H9 (cell line): ENCODE measurements around the gene TTC17. TPM values are rescaled to one million over a fixed set of nuclear protein-coding genes. Genes with fewer than 3 reads are reported as not detected.

Source experiments
- DNase-seq: peaks from one replicate; pipeline ENCODE4 v3.0.0-alpha.2; 2017
- H2AFZ ChIP-seq: one replicate; pipeline ENCODE4 v1.6.1; 2013; ENCODE audit warnings: mild to moderate bottlenecking, low read length, control low read depth, moderate library complexity
- H2AK5ac ChIP-seq: 2 replicates; pipeline ENCODE4 v1.6.1; 2013; ENCODE audit warnings: low read length, control low read depth, mixed read lengths; ENCODE audit not compliant: insufficient read length
- H2BK120ac ChIP-seq: one replicate; pipeline ENCODE4 v1.6.1; 2013; ENCODE audit warnings: low read depth, mild to moderate bottlenecking, low read length, control low read depth, inconsistent platforms; ENCODE audit not compliant: poor library complexity, severe bottlenecking
- H2BK12ac ChIP-seq: 2 replicates; pipeline ENCODE4 v1.6.1; 2013; ENCODE audit warnings: low read length, control low read depth, mixed read lengths, low read depth; ENCODE audit not compliant: insufficient read length
- H2BK15ac ChIP-seq: 2 replicates; pipeline ENCODE4 v1.6.1; 2013; ENCODE audit warnings: low read depth, low read length, control low read depth
- H2BK20ac ChIP-seq: one replicate; pipeline ENCODE4 v1.6.1; 2013; ENCODE audit warnings: low read depth, mild to moderate bottlenecking, low read length, control low read depth, inconsistent platforms; ENCODE audit not compliant: poor library complexity, severe bottlenecking
- H2BK5ac ChIP-seq: 2 replicates; pipeline ENCODE4 v1.6.1; 2013; ENCODE audit warnings: low read length, control low read depth, mixed read lengths; ENCODE audit not compliant: insufficient read length
- H3K14ac ChIP-seq: 2 replicates; pipeline ENCODE4 v1.6.1; 2013; ENCODE audit warnings: low read length, control low read depth; ENCODE audit not compliant: insufficient read depth
- H3K18ac ChIP-seq: 2 replicates; pipeline ENCODE4 v1.6.1; 2013; ENCODE audit warnings: low read depth, mild to moderate bottlenecking, mixed read lengths, low read length, control low read depth; ENCODE audit not compliant: insufficient read length
- H3K23ac ChIP-seq: 2 replicates; pipeline ENCODE4 v1.6.1; 2013; ENCODE audit warnings: low read length, control low read depth, mixed read lengths, low read depth; ENCODE audit not compliant: insufficient read length
- H3K23me2 ChIP-seq: 2 replicates; pipeline ENCODE4 v1.6.1; 2013; ENCODE audit warnings: low read depth, mild to moderate bottlenecking, mixed read lengths, low read length, control low read depth; ENCODE audit not compliant: insufficient read length, poor library complexity, severe bottlenecking
- H3K27ac ChIP-seq: 2 replicates; pipeline ENCODE4 v1.5.1; 2013; ENCODE audit warnings: low read length, control low read depth, mixed read lengths, low read depth; ENCODE audit not compliant: insufficient read length
- H3K27me3 ChIP-seq: 2 replicates; pipeline ENCODE4 v1.6.1; 2013; ENCODE audit warnings: low read length, control low read depth, inconsistent platforms; ENCODE audit not compliant: insufficient read depth
- H3K4ac ChIP-seq: 2 replicates; pipeline ENCODE4 v1.6.1; 2013; ENCODE audit warnings: low read depth, mild to moderate bottlenecking, control low read depth, inconsistent platforms, low read length, moderate library complexity
- H3K4me1 ChIP-seq: 2 replicates; pipeline ENCODE4 v1.6.1; 2013; ENCODE audit warnings: low read length, control low read depth, inconsistent platforms; ENCODE audit not compliant: insufficient read depth
- H3K4me2 ChIP-seq: 2 replicates; pipeline ENCODE4 v1.6.1; 2013; ENCODE audit warnings: low read length, control low read depth, mixed read lengths; ENCODE audit not compliant: insufficient read length, insufficient read depth
- H3K56ac ChIP-seq: 2 replicates; pipeline ENCODE4 v1.6.1; 2013; ENCODE audit warnings: low read depth, mild to moderate bottlenecking, mixed read lengths, low read length, control low read depth; ENCODE audit not compliant: insufficient read length
- H3K79me1 ChIP-seq: 2 replicates; pipeline ENCODE4 v1.6.1; 2013; ENCODE audit warnings: low read depth, mild to moderate bottlenecking, moderate library complexity, low read length, control low read depth, inconsistent platforms; ENCODE audit not compliant: insufficient read depth, poor library complexity, severe bottlenecking
- H3K79me2 ChIP-seq: 2 replicates; pipeline ENCODE4 v1.6.1; 2013; ENCODE audit warnings: low read length, control low read depth, inconsistent platforms; ENCODE audit not compliant: insufficient read depth
- H3K9ac ChIP-seq: 2 replicates; pipeline ENCODE4 v1.6.1; 2013; ENCODE audit warnings: low read length, control low read depth, mixed read lengths; ENCODE audit not compliant: insufficient read length; ENCODE audit errors: extremely low read depth
- H3K9me3 ChIP-seq: one replicate; pipeline ENCODE4 v1.6.1; 2013; ENCODE audit warnings: low read depth, low read length, inconsistent platforms; ENCODE audit not compliant: control insufficient read depth
- H3T11ph ChIP-seq: one replicate; pipeline ENCODE4 v1.6.1; 2013; ENCODE audit warnings: mild to moderate bottlenecking, low read length, control low read depth, inconsistent platforms
- H4K20me1 ChIP-seq: one replicate; pipeline ENCODE4 v1.6.1; 2013; ENCODE audit not compliant: control insufficient read depth, insufficient read length, insufficient read depth
- H4K5ac ChIP-seq: 2 replicates; pipeline ENCODE4 v1.6.1; 2013; ENCODE audit warnings: low read depth, mild to moderate bottlenecking, mixed read lengths, low read length, control low read depth; ENCODE audit not compliant: insufficient read length
- H4K8ac ChIP-seq: replicated peaks from 2 replicates; pipeline ENCODE4 v1.6.1; 2013; ENCODE audit warnings: low read length, control low read depth, mixed read lengths, low read depth; ENCODE audit not compliant: insufficient read length
- H4K91ac ChIP-seq: 2 replicates; pipeline ENCODE4 v1.6.1; 2013; ENCODE audit warnings: low read depth, mild to moderate bottlenecking, moderate library complexity, mixed read lengths, low read length, control low read depth; ENCODE audit not compliant: insufficient read length
- H3K27ac Mint-ChIP-seq, 3 experiments: 2 replicates in 2 of 3; 3 replicates in 1 of 3; pipeline ENCODE4 v1.8.0; 2020 to 2021; ENCODE audit warnings: mixed read lengths in 3 of 3, mild to moderate bottlenecking in 1 of 3, moderate library complexity in 1 of 3
- H3K27me3 Mint-ChIP-seq: 2 replicates; pipeline ENCODE4 v1.8.0; 2021; ENCODE audit warnings: low read depth, mild to moderate bottlenecking, moderate library complexity, mixed read lengths
- H3K36me3 Mint-ChIP-seq, 3 experiments: 2 replicates in 2 of 3; 3 replicates in 1 of 3; pipeline ENCODE4 v1.8.0; 2020 to 2021; ENCODE audit warnings: low read depth in 3 of 3, mixed read lengths in 3 of 3; ENCODE audit not compliant: insufficient read depth in 1 of 3
- H3K4me1 Mint-ChIP-seq, 2 experiments: 2 replicates each; pipeline ENCODE4 v1.8.0; 2020; ENCODE audit warnings: mixed read lengths in 2 of 2
- H3K4me3 Mint-ChIP-seq, 2 experiments: 2 replicates in 1 of 2; 3 replicates in 1 of 2; pipeline ENCODE4 v1.8.0; 2020 to 2021; ENCODE audit warnings: mild to moderate bottlenecking in 2 of 2, mixed read lengths in 2 of 2, moderate library complexity in 1 of 2
- H3K9me3 Mint-ChIP-seq, 2 experiments: 2 replicates in 1 of 2; 3 replicates in 1 of 2; pipeline ENCODE4 v1.8.0; 2020; ENCODE audit warnings: mild to moderate bottlenecking in 2 of 2, mixed read lengths in 2 of 2, moderate library complexity in 1 of 2
- CTCF ChIP-seq: fragments of 200-600 bp; sonication (generic); conservative IDR thresholded peaks from 3 replicates; pipeline ENCODE4 v1.8.0; 2021; ENCODE audit warnings: antibody characterized with exemption, mild to moderate bottlenecking
- WGBS: extraction: QIAGEN DNeasy Blood & Tissue Kit; methylation state at CpG from one replicate; pipeline ENCODE4 v1.1.7; 2013; ENCODE audit warnings: missing lambda C conversion rate, low lambda C conversion rate, mixed read lengths; ENCODE audit not compliant: insufficient read length; ENCODE audit errors: extremely low coverage; 5-methylcytosine and 5-hydroxymethylcytosine counted together
- total RNA-seq: library from RNA; stranded (reverse); gene quantifications from 2 replicates; pipeline ENCODE4 v1.2.1, GENCODE V29; 2021

Gene TTC17
- total RNA-seq, 1 experiment from 2014 or later, result 68.5 TPM

GRCh38 chr11:43354311-43354710 lies 4.4 kb upstream of the TTC17 start:
- Mint-ChIP-seq H3K9me3 (peaks cover 0 to 3% of the 10 kb centered on the region in 2 experiments; a peak in 3 of 5 replicates), H3K27ac (no peak overlapping the region), H3K27me3 (peaks cover 8% of the 10 kb centered on the region), H3K36me3 (peaks cover 0 to 5% (median 3%) of the 10 kb centered on the region in 3 experiments; a peak in 4 of 7 replicates), H3K4me1 (peaks cover 23 to 27% of the 10 kb centered on the region in 2 experiments), H3K4me3 (no peak overlapping the region)
- Histone ChIP-seq H3K27ac (no peak overlapping the region), H3K14ac (no peak overlapping the region), H4K91ac (no peak overlapping the region), H4K8ac (no peak overlapping the region), H3K9me3 (no peaks in the 10 kb centered on the region), H2AK5ac (no peak overlapping the region), H4K20me1 (no peaks in the 10 kb centered on the region), H4K5ac (no peak overlapping the region), H3K27me3 (no peaks in the 10 kb centered on the region), H3K23ac (no peak overlapping the region), H3K79me1 (no peaks in the 10 kb centered on the region), H3K56ac (no peak overlapping the region), H2BK5ac (no peak overlapping the region), H2BK15ac (no peak overlapping the region), H3K23me2 (peaks cover under 1% of the 10 kb centered on the region), H2BK120ac (no peak overlapping the region), H3K9ac (no peak overlapping the region), H3K4me1 (peaks cover 4% of the 10 kb centered on the region), H3K4ac (no peak overlapping the region), H3K79me2 (peaks cover under 1% of the 10 kb centered on the region; the same call in 1 of the 2 replicates), H2BK12ac (no peak overlapping the region), H2AFZ (no peak overlapping the region), H3T11ph (no peak overlapping the region), H3K18ac (no peak overlapping the region), H3K4me2 (no peak overlapping the region), H2BK20ac (no peak overlapping the region)
- WGBS, result no CpG with 5 or more reads among the region's 4 CpGs
- no peak for DNase-seq
- TF ChIP-seq CTCF, result no peak
